ENCODE data around the gene PIEZO1.

GRCh38 chr16:88763502-88764053, 21.4 kb downstream of the PIEZO1 start:
- TF ChIP-seq ZFX (CRISPR knock-in tag; IDR thresholded peaks at IDR 0.05) (no peak), TFE3 (CRISPR knock-in tag; IDR thresholded peaks at IDR 0.05) (no peak), CTCF (IDR thresholded peaks at IDR 0.05 in 2 of 3, conservative IDR thresholded peaks at IDR 0.05 in 1 of 3; ENCODE audit: insufficient read depth in 2 of 3, low read depth in 1 of 3, low read length in 3 of 3) (peak in 1 of 3 experiments; percentile 11; a peak in 2 of 6 replicates), ZNF274 (IDR thresholded peaks at IDR 0.05; ENCODE audit: borderline replicate concordance, low read depth, low read length) (no peak), ZZZ3 (IDR thresholded peaks at IDR 0.05) (no peak), ARID3B (CRISPR knock-in tag; IDR thresholded peaks at IDR 0.05; ENCODE audit: borderline replicate concordance) (no peak)
